SK-N-SH (cell line): ENCODE measurements around the gene TIMM21. TPM values are rescaled to one million over a fixed set of nuclear protein-coding genes. Genes with fewer than 3 reads are reported as not detected.

Experiments used
- CTCF ChIA-PET: fragments of 300-600, 350-600 bp; formaldehyde crosslinking; extraction: SDS; loops from one replicate; lab custom pipeline; 2021; lab: Yijun Ruan, JAX
- POLR2A ChIA-PET: fragments of 350-600 bp; sonication (Branson Sonifier 250); formaldehyde crosslinking; extraction: SDS; loops from one replicate; lab custom pipeline; 2020; ENCODE audit warnings: antibody characterized with exemption, inconsistent platforms; lab: Yijun Ruan, JAX
- DNase-seq: peaks from one replicate; pipeline ENCODE4 v3.0.0; 2012
- H2AFZ ChIP-seq: fragments of 200-600 bp; sonication (generic); 2 replicates; pipeline ENCODE4 v1.8.1; 2016; ENCODE audit warnings: antibody characterized with exemption, mild to moderate bottlenecking, low read depth
- H3F3A ChIP-seq: fragments of 200-600 bp; sonication (generic); replicated peaks from 2 replicates; pipeline ENCODE3; 2016; ENCODE audit warnings: antibody characterized with exemption, mild to moderate bottlenecking; ENCODE audit not compliant: insufficient read depth
- H3K27ac ChIP-seq, 2 experiments: fragments of 200-500 bp in 1 of 2; fragments of 200-600 bp in 1 of 2; sonication (Bioruptor generic) in 1 of 2; sonication (generic), shearing (Covaris generic) in 1 of 2; 2 replicates each; pipeline versions ENCODE4 v1.5.1 to v1.6.1; 2014 to 2016; ENCODE audit warnings: low read depth in 2 of 2, inconsistent platforms in 1 of 2, low read length in 1 of 2, mild to moderate bottlenecking in 1 of 2, mixed read lengths in 1 of 2
- H3K27me3 ChIP-seq: fragments of 200-600 bp; sonication (generic), shearing (Covaris generic); 2 replicates; pipeline ENCODE4 v1.6.1; 2016; ENCODE audit warnings: mixed run types; ENCODE audit not compliant: insufficient read depth
- H3K36me3 ChIP-seq, 2 experiments: fragments of 200-500 bp in 1 of 2; fragments of 200-600 bp in 1 of 2; sonication (Bioruptor generic) in 1 of 2; sonication (generic) in 1 of 2; replicated peaks in 1 of 2; 2 replicates each; pipeline versions ENCODE3 to v1.5.1; 2014 to 2016; ENCODE audit warnings: low read length in 1 of 2, mild to moderate bottlenecking in 1 of 2; ENCODE audit not compliant: insufficient read depth in 2 of 2, control insufficient read depth in 1 of 2
- H3K4me1 ChIP-seq, 2 experiments: fragments of 200-500 bp in 1 of 2; fragments of 200-600 bp in 1 of 2; sonication (Bioruptor generic) in 1 of 2; sonication (generic), shearing (Covaris generic) in 1 of 2; 2 replicates each; pipeline versions ENCODE4 v1.5.1 to v1.6.1; 2014 to 2016; ENCODE audit warnings: low read depth in 1 of 2, low read length in 1 of 2, mixed run types in 1 of 2; ENCODE audit not compliant: insufficient read depth in 2 of 2, control insufficient read depth in 1 of 2
- H3K4me2 ChIP-seq: fragments of 200-600 bp; sonication (generic), shearing (Covaris generic); 2 replicates; pipeline ENCODE4 v1.6.1; 2017; ENCODE audit warnings: mixed run types
- H3K4me3 ChIP-seq, 2 experiments: fragments of 200-500 bp in 1 of 2; fragments of 200-600 bp in 1 of 2; sonication (Bioruptor generic) in 1 of 2; sonication (generic), shearing (Covaris generic) in 1 of 2; 2 replicates each; pipeline versions ENCODE4 v1.5.1 to v1.8.1; 2014 to 2016; ENCODE audit warnings: low read depth in 2 of 2, inconsistent platforms in 1 of 2, low read length in 1 of 2, mild to moderate bottlenecking in 1 of 2, mixed read lengths in 1 of 2, moderate library complexity in 1 of 2
- H3K79me2 ChIP-seq: fragments of 200-600 bp; sonication (generic); 2 replicates; pipeline ENCODE4 v1.8.1; 2017; ENCODE audit warnings: mild to moderate bottlenecking; ENCODE audit not compliant: insufficient read depth
- H3K9ac ChIP-seq: fragments of 200-600 bp; sonication (generic); 2 replicates; pipeline ENCODE4 v1.6.1; 2017; ENCODE audit warnings: mixed run types
- H3K9me2 ChIP-seq: fragments of 200-600 bp; sonication (generic); 2 replicates; pipeline ENCODE4 v1.6.1; 2017; ENCODE audit warnings: mixed run types
- H3K9me3 ChIP-seq: fragments of 200-600 bp; sonication (generic); 2 replicates; pipeline ENCODE4 v1.6.1; 2017; ENCODE audit warnings: mixed run types, mild to moderate bottlenecking, moderate library complexity
- H4K20me1 ChIP-seq: fragments of 200-600 bp; sonication (generic); 2 replicates; pipeline ENCODE4 v1.6.1; 2017; ENCODE audit warnings: mild to moderate bottlenecking, mixed run types; ENCODE audit not compliant: insufficient read depth
- ELF1 ChIP-seq: IDR thresholded peaks from 2 replicates; pipeline ENCODE4 v1.4.0; 2012
- EP300 ChIP-seq, 2 experiments: IDR thresholded peaks; 2 replicates each; pipeline versions ENCODE4 v1.4.0 to v1.6.1; 2012; ENCODE audit warnings: borderline replicate concordance in 1 of 2, low read depth in 1 of 2, low read length in 1 of 2
- EZH2phosphoT487 ChIP-seq: fragments of 200-600 bp; sonication (generic); IDR thresholded peaks from 2 replicates; pipeline ENCODE4 v1.6.1; 2017; ENCODE audit warnings: low read depth, mixed run types, mild to moderate bottlenecking, antibody characterized with exemption, moderate library complexity, borderline replicate concordance
- FOSL2 ChIP-seq: IDR thresholded peaks from 2 replicates; pipeline ENCODE4 v1.4.0; 2012; ENCODE audit warnings: low read depth, mild to moderate bottlenecking, moderate library complexity, borderline replicate concordance
- FOXJ3 ChIP-seq: sonication (generic); formaldehyde crosslinking; IDR thresholded peaks from 2 replicates; pipeline ENCODE4 v1.5.1; 2020; ENCODE audit warnings: mild to moderate bottlenecking, missing genetic modification reagents
- MEF2A ChIP-seq: IDR thresholded peaks from 2 replicates; pipeline ENCODE4 v1.4.0; 2012; ENCODE audit warnings: low read depth, borderline replicate concordance
- POLR2AphosphoS5 ChIP-seq: IDR thresholded peaks from 2 replicates; pipeline ENCODE4 v1.6.1; 2012; ENCODE audit warnings: low read depth, low read length
- SIN3A ChIP-seq: IDR thresholded peaks from 2 replicates; pipeline ENCODE4 v1.6.1; 2012; ENCODE audit warnings: low read depth, mild to moderate bottlenecking, low read length, moderate library complexity, borderline replicate concordance
- TAF1 ChIP-seq: IDR thresholded peaks from 2 replicates; pipeline ENCODE4 v1.6.1; 2012; ENCODE audit warnings: low read depth, mild to moderate bottlenecking, low read length, moderate library complexity, borderline replicate concordance
- TCF12 ChIP-seq: IDR thresholded peaks from 2 replicates; pipeline ENCODE4 v1.4.0; 2012
- YY1 ChIP-seq: IDR thresholded peaks from 2 replicates; pipeline ENCODE4 v1.4.0; 2012; ENCODE audit warnings: low read depth, mild to moderate bottlenecking
- WGBS: methylation state at CpG from one replicate; pipeline ENCODE4 v1.1.6; 2017; ENCODE audit warnings: low lambda C conversion rate; 5-methylcytosine and 5-hydroxymethylcytosine counted together
- polyA plus RNA-seq, 3 experiments: library from polyadenylated mRNA; depleted of rRNA; stranded (reverse); fragments of >200 nt; gene quantifications; 2 replicates each; pipeline ENCODE4 v1.2.3, GENCODE V29; 2012
- TF ChIP-seq, protein P1 (sequence below): IDR thresholded peaks from 2 replicates; pipeline ENCODE4 v1.4.0; 2012; ENCODE audit warnings: low read depth
- TF ChIP-seq, protein P2 (sequence below): fragments of 150-350 bp; IDR thresholded peaks from 2 replicates; pipeline ENCODE4 v1.6.1; 2017; ENCODE audit warnings: antibody characterized with exemption, low read length, low read depth, borderline replicate concordance
- TF ChIP-seq, protein P3 (sequence below): IDR thresholded peaks from 2 replicates; pipeline ENCODE4 v1.4.0; 2012; ENCODE audit warnings: low read depth, borderline replicate concordance
- TF ChIP-seq, protein P4 (sequence below): fragments of 200-600 bp; sonication (generic); IDR thresholded peaks from 2 replicates; pipeline ENCODE4 v1.6.1; 2017; ENCODE audit warnings: antibody characterized with exemption, mild to moderate bottlenecking, moderate library complexity
- TF ChIP-seq, protein P5 (sequence below): IDR thresholded peaks from 2 replicates; pipeline ENCODE4 v1.6.1; 2012; ENCODE audit warnings: mild to moderate bottlenecking, low read depth, low read length, moderate library complexity
- TF ChIP-seq, protein P6 (sequence below): IDR thresholded peaks from 2 replicates; pipeline ENCODE4; 2012

The TIMM21 gene
- polyA plus RNA-seq, 1 of the 3 experiments (the other 2 are of a cell fraction), result 27.6 TPM

DNA sequence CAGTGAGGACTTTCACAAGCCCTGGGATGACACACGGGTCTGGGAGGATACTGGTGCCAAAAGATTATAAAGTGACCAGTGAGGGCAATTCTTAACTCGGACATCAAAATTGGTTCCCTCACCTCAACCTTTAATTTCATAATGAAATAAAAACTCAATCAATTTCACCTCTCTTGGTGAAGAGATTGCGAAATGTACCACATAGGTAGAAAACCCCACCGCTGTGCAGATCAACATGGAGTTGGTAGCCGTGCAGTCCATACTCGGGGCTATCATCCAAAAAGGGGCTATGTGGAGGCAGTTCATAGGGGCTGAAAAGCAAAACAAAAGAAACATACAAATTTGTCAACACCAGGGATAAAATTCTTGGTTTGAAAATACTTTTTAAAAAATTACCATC, 25.1 kb upstream of the TIMM21 start:
- Histone ChIP-seq H3K9ac (no peak overlapping the region), H3K79me2 (no peaks in the 10 kb centered on the region), H3K4me2 (no peak overlapping the region), H3K4me1 (peaks cover 0 to 2% of the 10 kb centered on the region in 2 experiments; a peak in 1 of 4 replicates), H3K27me3 (peaks cover 15% of the 10 kb centered on the region; the same call in 1 of the 2 replicates), H3K9me3 (no peaks in the 10 kb centered on the region), H2AFZ (no peak overlapping the region), H4K20me1 (no peaks in the 10 kb centered on the region), H3K4me3 (no peak overlapping the region), H3F3A (no peaks in the 10 kb centered on the region), H3K27ac (no peak overlapping the region), H3K9me2 (no peaks in the 10 kb centered on the region), H3K36me3 (no peaks in the 10 kb centered on the region)
- TF ChIP-seq, protein P1, sequence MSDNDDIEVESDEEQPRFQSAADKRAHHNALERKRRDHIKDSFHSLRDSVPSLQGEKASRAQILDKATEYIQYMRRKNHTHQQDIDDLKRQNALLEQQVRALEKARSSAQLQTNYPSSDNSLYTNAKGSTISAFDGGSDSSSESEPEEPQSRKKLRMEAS, result no peak
- TF ChIP-seq, protein P2, sequence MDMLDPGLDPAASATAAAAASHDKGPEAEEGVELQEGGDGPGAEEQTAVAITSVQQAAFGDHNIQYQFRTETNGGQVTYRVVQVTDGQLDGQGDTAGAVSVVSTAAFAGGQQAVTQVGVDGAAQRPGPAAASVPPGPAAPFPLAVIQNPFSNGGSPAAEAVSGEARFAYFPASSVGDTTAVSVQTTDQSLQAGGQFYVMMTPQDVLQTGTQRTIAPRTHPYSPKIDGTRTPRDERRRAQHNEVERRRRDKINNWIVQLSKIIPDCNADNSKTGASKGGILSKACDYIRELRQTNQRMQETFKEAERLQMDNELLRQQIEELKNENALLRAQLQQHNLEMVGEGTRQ, result no peak
- TF ChIP-seq FOXJ3 (CRISPR knock-in tag) (no peak), EP300 (IDR thresholded peaks at IDR 0.05; ENCODE audit: borderline replicate concordance in 1 of 2, low read depth in 1 of 2, low read length in 1 of 2) (no peak), ELF1 (no peak)
- TF ChIP-seq, protein P3, sequence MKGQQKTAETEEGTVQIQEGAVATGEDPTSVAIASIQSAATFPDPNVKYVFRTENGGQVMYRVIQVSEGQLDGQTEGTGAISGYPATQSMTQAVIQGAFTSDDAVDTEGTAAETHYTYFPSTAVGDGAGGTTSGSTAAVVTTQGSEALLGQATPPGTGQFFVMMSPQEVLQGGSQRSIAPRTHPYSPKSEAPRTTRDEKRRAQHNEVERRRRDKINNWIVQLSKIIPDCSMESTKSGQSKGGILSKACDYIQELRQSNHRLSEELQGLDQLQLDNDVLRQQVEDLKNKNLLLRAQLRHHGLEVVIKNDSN, result no peak
- CTCF ChIA-PET, result no interaction called here
- 42% methylated on average over 6 of the region's 6 CpGs for WGBS
- DNase-seq, result no peak
- POLR2A ChIA-PET, result no interaction called here

DNA sequence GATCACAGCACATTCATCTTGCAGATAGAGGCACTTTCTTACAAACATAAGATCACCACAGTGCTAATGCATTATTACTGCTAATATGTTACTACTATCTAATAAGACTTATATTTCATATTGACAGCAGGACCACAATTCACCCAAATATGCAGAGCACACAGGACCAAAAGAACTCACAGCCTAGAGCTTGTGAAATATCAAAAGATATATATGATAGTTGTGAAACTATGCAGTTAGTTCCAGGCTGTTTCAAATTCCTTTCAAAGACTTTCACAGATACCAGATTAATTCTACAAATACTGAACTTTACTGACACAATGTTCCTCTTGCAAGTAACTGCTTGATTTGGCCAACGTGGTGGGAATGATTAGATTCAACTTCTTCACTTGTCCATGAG, 23.7 kb upstream of the TIMM21 start:
- H3K9me2 ChIP-seq, result no peaks in the 10 kb centered on the region
- H3K79me2 ChIP-seq, result no peaks in the 10 kb centered on the region
- ChIA-PET CTCF (interaction anchor here (1.5 kb wide), 1 partner anchor 42 kb away, joined by 3 read pairs; no protein-coding TSS in a partner anchor), POLR2A (no interaction called here)
- H3F3A ChIP-seq, result no peaks in the 10 kb centered on the region
- H3K9ac ChIP-seq, result no peak overlapping the region
- no peaks in the 10 kb centered on the region for H4K20me1 ChIP-seq
- H3K4me1 ChIP-seq, result peaks cover 0 to 2% of the 10 kb centered on the region in 2 experiments; a peak in 1 of 4 replicates
- WGBS, result 9% methylated on average over 1 of the region's 1 CpG
- peaks cover 15% of the 10 kb centered on the region; the same call in 1 of the 2 replicates for H3K27me3 ChIP-seq
- H3K4me2 ChIP-seq, result no peak overlapping the region
- no peak overlapping the region for H3K4me3 ChIP-seq
- no peak for DNase-seq
- no peaks in the 10 kb centered on the region for H3K9me3 ChIP-seq
- no peak overlapping the region for H2AFZ ChIP-seq
- H3K36me3 ChIP-seq, result no peaks in the 10 kb centered on the region
- H3K27ac ChIP-seq, result no peak overlapping the region
- TF ChIP-seq, protein P4, sequence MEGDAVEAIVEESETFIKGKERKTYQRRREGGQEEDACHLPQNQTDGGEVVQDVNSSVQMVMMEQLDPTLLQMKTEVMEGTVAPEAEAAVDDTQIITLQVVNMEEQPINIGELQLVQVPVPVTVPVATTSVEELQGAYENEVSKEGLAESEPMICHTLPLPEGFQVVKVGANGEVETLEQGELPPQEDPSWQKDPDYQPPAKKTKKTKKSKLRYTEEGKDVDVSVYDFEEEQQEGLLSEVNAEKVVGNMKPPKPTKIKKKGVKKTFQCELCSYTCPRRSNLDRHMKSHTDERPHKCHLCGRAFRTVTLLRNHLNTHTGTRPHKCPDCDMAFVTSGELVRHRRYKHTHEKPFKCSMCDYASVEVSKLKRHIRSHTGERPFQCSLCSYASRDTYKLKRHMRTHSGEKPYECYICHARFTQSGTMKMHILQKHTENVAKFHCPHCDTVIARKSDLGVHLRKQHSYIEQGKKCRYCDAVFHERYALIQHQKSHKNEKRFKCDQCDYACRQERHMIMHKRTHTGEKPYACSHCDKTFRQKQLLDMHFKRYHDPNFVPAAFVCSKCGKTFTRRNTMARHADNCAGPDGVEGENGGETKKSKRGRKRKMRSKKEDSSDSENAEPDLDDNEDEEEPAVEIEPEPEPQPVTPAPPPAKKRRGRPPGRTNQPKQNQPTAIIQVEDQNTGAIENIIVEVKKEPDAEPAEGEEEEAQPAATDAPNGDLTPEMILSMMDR, result no peak
- TF ChIP-seq, protein P5, sequence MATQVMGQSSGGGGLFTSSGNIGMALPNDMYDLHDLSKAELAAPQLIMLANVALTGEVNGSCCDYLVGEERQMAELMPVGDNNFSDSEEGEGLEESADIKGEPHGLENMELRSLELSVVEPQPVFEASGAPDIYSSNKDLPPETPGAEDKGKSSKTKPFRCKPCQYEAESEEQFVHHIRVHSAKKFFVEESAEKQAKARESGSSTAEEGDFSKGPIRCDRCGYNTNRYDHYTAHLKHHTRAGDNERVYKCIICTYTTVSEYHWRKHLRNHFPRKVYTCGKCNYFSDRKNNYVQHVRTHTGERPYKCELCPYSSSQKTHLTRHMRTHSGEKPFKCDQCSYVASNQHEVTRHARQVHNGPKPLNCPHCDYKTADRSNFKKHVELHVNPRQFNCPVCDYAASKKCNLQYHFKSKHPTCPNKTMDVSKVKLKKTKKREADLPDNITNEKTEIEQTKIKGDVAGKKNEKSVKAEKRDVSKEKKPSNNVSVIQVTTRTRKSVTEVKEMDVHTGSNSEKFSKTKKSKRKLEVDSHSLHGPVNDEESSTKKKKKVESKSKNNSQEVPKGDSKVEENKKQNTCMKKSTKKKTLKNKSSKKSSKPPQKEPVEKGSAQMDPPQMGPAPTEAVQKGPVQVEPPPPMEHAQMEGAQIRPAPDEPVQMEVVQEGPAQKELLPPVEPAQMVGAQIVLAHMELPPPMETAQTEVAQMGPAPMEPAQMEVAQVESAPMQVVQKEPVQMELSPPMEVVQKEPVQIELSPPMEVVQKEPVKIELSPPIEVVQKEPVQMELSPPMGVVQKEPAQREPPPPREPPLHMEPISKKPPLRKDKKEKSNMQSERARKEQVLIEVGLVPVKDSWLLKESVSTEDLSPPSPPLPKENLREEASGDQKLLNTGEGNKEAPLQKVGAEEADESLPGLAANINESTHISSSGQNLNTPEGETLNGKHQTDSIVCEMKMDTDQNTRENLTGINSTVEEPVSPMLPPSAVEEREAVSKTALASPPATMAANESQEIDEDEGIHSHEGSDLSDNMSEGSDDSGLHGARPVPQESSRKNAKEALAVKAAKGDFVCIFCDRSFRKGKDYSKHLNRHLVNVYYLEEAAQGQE, result no peak
- TF ChIP-seq FOSL2 (no peak), EZH2phosphoT487 (no peak), POLR2AphosphoS5 (no peak), SIN3A (no peak), TAF1 (no peak), ELF1 (no peak), MEF2A (no peak), TCF12 (no peak), YY1 (no peak)
- TF ChIP-seq, protein P6, sequence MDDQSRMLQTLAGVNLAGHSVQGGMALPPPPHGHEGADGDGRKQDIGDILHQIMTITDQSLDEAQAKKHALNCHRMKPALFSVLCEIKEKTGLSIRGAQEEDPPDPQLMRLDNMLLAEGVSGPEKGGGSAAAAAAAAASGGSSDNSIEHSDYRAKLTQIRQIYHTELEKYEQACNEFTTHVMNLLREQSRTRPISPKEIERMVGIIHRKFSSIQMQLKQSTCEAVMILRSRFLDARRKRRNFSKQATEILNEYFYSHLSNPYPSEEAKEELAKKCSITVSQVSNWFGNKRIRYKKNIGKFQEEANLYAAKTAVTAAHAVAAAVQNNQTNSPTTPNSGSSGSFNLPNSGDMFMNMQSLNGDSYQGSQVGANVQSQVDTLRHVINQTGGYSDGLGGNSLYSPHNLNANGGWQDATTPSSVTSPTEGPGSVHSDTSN, result no peak
